Activated CD4-positive, CD25-positive, alpha-beta regulatory T cell treated with anti-CD3 and anti-CD28 coated beads, Interleukin-2, amount 50 U/mL, for 24 hours (primary cell): Measurements from ENCODE around the gene DSCAML1.
"Not testable (repeated sequence)": the region's sequence is repeated elsewhere in the genome, so short reads cannot be mapped to it uniquely, and the experiment has no call there.

ENCODE experiments used
- ATAC-seq, 2 donors: fragments of 150-1000 bp; cut with Tn5 transposase; one replicate each; pipeline ENCODE4 v1.10.0; 2021; ENCODE audit warnings: mild to moderate bottlenecking in 1 of 2, moderate library complexity in 1 of 2

DSCAML1 gene

DNA sequence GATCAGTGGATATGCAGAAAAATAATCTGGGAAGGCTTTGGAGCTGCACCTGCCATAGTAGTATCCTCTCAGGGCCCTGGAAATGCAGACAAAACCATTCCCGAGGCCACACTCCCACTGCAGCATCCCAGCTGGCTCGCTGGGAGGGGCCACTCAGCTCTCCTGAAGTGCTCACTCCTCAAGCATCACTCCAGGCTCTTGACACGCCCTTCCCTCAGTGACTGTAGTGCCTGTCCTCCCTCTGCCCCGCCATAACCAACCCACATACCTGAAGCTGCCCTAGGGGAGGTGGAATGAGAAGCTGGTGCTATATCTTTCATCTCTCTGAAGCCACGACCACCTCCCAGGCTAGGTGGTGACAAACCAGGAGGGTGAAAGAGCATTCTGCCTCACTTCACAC, 4.8 kb downstream of the DSCAML1 start:
- no peak for ATAC-seq

DNA sequence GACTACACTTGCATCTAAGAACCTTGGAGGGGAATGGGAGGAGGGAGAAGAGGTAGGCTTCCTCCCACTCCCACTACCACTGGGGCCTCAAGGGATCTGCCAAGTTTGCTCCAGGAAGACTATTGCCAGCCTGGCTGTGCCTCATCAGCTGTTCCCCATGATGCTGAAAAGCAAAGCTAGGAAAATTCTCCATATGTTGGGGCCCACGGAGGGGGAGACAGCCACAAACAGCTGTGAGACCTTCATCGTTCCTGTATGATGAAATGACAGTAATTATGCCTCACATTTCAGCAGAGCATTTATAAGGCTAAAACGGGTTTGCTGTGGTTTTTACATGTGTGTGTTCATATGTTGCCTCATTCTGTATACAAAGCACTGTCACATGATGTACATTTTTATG, 6.7 kb downstream of the DSCAML1 start:
- no peak for ATAC-seq

DNA sequence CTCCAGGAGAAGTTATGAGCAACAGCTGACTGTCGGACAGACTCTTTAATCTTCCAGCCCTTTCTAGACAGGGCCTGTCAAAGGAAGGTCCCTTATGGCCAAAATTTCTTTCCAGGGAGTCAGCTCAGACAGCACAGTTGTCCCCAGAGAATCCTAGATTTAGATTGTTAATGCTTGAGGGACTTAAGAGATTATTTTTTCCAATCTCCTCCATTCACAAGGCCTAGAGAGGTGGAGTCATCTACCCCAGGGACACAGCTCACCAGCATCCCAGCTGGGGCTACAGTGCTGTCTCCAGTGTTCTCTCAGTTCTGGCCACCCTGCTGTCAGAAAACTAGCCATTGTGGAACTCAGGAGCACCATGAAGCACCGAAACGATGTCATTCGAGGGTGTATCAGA, 7.8 kb downstream of the DSCAML1 start:
- no peak for ATAC-seq

DNA sequence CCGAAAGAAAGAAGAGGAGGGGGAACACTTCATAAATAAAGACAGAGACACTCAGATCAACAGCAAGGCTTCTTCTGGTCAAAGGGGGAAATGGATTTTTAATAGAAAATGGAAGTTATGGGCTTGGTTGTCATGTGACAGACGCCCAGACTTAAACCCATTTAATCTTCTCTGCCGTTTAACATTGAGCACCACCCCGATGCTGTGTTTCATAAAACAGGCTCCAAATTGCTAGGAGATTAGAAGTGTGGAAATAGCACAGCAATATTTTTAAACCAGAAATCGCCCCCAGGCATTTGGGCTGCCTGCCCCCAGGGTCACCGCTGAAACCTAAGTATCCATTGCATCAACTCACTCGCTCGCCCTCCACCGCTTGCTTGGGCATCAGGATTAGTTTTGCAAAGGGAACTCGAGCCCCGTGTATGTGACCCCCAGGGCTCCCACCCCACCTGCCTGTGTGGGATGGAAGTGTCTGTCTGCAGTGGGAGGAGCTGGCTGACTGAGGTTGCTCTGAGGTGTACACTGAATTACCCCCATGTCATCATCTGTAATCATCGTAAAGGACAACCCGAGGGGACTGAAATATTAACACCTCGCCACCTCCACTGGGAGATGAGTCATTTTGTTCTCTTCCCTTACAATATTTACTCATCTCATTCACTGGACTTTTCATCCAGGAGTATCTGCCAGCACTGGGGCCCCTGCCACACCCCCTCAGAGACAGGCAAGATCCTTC, 10.7 kb downstream of the DSCAML1 start:
- ATAC-seq, result no peak

DNA sequence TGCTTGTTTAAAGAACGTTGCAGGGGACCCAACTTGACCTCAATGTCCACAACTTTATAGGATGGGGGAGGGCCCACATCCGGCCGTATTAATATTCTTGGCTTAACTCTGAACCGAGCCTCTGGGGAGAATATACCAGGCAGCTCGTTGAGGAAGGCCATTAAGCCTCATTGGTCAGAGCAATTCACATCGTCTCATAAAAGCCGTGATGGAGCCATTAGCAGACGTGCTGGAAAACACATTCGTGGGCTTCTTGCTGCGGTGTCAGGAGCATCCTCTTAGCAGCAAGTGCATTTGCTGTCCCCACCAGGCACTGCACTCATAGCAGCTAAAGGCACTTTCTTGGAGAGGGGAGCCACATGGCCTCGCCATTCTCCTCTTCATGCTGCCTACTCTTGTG, 14.9 kb downstream of the DSCAML1 start:
- ATAC-seq, result no peak

DNA sequence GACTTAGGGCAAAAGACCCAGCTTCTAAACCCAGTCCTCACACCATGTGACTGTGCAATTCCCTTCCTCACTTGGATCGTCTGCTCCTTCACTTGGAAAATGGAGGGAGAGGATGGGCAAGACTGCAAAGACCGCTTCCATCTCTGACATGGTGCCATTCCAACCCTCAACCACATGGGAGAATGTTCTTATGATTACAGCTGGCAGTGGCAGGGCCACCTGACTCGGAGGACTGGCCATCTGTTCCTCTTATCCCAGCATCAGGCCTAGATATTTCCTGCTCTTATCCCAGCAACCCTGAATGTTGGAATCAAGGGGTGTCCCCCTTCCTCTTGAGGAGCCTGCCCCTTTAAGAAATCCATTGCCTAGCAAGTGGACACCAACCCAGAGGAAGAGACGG, 15.4 kb downstream of the DSCAML1 start:
- ATAC-seq, result no peak

DNA sequence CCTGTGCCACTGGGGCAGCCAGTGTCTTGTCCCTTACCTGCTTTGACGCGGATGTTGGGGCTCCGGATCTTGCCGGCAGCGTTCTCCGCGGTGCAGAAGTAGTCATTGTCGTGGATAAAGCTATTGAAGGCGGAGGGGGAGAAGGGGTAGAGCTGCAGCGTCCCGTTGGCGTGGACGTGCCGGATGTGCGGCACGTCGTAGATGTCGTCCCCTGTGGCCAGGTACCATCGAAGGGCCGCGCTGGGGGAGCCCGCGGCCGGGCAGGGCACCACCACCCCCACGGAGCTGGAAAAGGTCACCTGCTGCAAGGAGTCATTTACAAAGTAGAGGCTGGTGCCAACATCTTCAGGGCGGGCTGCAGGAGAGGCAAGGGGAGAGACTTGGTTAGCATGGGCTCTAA, 16.6 kb downstream of the DSCAML1 start:
- ATAC-seq, result no peak

DNA sequence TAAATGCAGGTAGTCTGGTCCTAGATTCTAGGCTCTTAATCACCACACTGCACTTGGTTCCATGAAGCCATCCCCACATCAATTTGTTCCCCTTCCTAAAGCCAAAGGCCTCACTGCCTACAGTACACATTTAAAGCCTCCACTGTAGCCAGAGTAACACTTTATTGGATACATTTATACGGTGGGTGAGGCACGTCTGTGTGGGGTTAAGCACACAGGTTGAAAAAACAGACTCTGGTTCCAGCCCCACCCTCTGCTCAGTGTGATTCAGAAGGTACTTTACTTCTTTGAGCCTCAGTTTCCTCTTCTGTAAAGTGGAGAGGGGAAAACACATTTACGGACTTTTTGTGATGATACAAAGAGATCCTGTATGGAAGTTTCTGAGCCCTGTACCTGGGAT, 22.5 kb downstream of the DSCAML1 start:
- no peak for ATAC-seq

DNA sequence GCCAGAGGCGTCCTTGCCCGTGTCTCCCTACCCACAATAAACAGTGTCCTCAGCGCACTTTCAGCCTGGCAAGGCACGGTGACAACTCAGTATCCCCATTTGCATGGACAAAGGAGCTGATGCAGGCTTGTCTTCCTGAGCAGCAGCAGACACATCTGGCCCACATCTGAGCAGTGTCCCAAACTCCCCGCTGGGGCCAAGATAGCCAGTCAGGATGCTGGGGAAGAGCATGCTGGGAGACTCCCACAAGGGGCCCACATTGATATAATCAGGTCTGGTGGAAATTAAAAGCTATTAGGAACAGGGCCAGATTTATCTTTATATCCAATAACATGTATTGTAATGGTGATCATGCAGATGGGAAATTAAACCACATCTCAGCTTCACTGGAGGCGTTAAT, 24.7 kb downstream of the DSCAML1 start:
- no peak for ATAC-seq

DNA sequence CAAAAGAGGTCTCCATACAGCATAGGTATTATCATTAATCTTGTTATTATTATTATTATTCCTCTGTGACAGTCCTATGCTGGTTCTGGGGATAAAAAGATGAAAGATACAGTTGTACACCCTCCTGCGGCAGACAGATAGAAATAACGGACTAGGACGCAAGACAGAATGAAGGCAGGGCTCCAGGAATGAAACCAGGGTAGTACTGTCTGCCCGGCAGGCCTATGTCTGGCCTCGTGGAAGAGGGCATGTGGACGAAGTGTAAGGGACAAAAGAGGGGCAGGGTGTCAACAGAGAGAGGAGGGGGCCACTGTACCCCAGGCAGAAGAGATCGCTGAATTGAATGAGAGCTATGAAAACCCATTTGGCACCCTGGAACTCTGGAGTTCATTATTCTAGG, 25.2 kb downstream of the DSCAML1 start:
- no peak for ATAC-seq

DNA sequence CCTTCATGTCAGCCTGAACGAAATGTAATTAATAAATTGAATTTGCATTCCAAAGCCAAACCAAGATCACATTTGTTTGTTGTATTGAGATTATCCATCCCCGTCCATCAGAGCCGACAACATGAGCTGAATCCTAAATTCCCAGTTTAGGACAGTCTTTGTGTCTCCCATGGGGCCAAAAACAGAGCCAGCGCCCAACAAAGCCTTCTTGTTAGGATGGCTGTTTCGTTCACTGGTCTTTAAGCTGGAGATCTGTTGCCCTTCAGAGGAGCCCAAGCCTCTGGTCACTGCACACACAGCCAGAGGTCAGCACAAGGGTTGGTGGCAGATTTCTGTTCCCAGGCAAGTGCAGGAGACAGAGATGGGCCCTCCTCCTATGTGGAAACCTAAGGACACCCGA, 25.8 kb downstream of the DSCAML1 start:
- no peak for ATAC-seq

DNA sequence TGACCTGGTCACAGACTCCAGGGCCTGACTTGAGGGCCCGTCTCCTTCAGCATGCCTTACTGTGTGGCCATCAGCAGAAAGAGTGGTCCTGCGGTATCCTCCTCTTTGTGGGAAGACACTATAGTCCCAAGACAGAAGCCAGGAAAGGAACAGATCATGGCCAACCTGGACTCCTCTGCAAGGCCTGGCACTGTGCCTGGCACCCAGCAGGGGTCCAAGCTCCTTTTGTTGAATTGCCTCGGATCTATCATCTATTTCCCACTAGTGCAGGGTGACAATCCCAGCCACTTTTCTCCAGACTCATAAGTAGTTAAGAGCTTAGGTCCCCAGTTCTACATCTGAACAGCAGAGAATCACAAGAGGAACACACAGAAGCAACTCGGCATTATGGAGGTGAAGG, 27.0 kb downstream of the DSCAML1 start:
- no peak for ATAC-seq

DNA sequence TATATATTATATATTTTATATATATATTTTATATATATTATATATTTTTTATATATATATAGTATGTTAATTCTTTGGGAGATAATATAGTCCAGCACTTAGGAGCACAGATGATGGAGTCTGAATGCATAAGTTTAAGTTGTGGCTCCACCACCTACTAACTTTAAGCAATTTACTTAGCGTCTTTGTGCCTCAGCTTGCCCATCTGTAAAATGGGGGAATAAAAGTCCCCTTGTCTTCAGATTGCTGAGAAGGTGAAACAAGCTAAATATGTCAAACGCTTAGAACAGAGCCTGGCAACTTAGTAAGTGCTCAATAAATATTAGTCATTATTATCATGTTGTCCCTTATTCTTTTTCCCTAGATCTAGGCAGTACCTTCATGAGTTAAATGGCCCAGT, 27.5 kb downstream of the DSCAML1 start:
- no peak for ATAC-seq

DNA sequence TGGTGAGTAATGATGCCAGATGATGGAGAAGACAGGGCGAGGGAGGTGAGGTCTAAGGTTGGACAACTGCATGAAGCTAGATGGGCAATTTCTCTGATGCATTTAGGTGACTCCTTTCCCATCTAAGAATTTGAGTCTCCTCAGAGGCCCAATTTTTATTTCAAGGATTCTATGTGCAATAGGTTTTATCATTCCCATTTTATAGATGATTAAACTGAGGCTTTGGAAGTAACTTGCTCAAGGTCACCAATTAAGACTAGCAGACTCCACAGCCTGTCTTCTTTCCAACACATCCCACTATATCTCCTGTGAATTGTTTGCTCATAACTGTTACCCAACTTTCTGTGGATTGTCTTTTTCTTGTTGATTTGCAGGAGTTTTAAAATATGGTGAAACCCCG, 28.5 kb downstream of the DSCAML1 start:
- ATAC-seq, result no peak

DNA sequence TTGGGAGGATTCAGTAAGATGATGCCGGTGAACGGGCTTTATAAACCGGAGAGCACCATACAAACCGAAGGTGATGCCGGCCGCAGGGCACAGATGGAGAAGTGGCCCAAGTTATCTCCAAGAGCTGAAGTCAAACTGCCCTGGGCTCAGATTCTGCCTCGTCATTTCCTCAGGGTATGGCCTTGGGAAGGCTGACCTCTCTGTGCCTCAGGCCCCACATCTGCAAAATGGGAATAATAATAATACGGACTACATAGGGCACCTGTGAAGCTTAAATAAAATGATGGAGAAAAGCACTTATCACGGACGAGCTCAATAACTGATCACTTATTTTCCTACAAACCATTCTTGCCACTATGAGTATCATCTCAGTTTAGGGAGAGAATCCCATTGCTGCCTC, 29.9 kb downstream of the DSCAML1 start:
- no peak for ATAC-seq

DNA sequence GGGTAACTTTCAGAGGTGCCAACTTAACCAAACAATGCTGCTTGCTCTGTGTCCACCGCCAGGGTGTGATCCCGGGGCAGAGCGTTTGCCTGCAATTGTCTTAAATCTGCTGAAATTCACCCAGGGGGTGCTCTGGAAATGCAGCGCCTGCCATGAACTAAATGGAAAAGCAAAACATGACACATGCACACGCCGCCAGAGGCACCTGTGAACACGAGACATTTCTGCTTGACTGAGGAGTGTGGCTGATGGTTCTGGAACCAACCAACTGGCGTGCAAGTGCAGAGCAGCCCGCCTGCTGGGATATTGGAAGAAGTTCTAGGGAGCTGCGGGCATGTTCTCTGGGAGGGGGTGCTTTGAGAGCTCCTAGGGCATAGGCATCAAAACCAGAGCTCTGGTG, 30.4 kb downstream of the DSCAML1 start:
- ATAC-seq, result no peak

DNA sequence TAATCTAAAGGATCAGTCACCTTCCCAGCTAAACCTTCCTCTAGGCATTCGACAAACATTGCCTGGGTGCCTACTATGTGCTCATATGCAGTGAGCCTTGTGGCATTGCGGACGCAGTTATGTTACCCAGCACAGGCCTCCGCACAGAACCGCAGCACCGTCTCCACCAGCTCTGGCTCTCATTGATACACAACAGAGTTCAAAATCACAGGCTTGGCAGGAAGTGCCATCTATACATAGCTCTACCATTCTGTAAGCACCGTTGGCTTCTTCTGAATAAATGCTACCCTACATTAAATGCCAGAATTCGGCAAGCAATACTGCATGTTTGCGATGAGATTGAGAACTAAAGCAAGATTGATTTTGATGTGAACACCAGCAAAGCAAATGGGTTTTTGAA, 31.0 kb downstream of the DSCAML1 start:
- no peak for ATAC-seq

DNA sequence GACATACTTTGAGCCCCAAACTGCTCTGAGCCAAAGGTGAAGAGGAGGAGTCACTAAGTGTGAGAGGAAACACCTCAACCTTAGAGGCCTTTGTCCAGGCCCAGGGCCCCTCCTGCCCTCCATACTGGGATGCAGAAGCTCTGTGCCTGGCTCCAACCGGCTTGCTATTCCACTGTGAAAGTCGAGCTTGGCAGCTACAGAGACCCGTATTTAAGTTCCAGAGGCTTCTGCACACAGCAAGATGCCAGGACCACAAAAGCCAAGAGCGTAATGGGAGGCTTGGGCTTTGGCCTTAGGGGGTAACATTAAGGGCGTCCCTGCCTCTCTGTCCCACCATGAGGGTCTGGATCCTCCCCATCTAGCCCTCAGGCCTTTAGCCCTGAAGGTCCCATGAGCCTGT, 31.9 kb downstream of the DSCAML1 start:
- no peak for ATAC-seq

DNA sequence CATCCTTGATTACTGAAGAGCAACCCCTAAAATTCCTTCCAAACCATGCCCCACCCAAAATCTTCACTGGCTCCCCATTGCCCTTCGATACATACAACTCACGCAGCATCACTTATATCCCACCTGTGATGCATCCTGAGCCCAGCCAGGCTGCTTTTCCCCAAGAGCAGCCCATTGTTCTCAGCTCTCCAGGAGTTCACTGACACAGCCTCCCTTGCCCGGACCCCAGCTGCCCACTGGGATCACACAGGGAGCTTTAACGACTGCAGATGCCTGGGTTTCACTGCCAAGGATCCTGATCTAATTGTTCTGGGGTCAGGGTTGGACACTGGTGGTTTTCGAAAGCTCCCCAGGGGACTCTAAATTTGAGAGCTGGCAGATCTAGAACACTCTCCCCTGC, 33.6 kb downstream of the DSCAML1 start:
- not testable (repeated sequence) for ATAC-seq

DNA sequence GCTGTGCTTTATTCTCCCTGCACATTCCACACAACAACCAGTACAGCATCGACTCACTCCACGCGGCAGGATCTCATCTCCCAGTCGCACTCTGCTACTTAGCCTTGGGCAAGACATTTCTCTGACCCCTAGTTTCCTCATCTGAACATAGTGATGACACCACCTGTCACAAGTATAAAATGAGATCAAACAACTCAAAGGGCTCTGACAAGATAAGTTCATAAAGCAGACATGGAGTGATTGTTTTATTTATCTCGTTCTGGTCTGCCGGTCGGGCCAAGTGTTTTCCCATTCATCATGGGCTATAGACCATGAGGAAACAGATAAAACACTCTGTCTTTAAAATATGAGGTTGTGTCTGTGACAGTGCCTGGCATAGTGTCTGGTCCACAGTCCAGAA, 35.0 kb downstream of the DSCAML1 start:
- no peak for ATAC-seq

DNA sequence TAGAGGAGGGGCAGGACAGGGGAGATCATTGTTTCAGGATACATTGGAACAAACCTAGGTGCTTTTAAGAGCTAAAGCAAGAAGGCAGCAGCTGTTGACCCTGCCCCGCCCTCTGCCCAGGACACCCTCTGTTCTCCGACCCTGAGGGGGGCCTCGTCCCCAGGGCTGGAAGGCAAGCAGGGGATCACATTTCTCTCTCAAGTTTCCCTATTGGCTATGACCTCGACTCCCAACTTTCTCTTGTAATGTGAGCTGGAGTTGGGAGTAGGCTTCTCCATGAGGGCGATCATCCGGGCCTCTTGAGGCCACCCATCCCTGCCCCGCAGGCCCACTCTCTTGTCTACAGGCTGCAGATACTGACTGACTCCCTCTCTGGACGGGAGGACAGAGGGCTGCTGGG, 37.7 kb downstream of the DSCAML1 start:
- ATAC-seq, result no peak

DNA sequence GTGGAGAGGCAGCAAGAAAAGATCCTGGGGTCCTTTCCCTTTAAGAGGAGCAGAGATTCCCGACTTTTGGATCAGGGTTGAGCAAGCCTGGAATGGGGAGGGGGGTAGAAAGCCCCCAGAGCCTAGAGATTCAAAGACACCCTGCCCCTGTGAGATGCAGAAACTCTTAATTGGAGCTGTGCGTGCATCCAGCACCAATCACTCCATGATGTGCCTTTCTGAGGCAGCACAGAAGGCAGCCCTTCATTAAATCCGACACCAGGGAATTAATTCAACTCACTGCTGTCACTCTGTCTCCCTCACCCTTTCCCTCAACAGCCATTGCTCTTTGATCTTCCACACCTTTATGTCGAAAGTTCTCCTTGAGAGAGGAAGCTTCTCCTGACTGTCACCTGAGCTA, 43.0 kb downstream of the DSCAML1 start:
- ATAC-seq, result no peak

DNA sequence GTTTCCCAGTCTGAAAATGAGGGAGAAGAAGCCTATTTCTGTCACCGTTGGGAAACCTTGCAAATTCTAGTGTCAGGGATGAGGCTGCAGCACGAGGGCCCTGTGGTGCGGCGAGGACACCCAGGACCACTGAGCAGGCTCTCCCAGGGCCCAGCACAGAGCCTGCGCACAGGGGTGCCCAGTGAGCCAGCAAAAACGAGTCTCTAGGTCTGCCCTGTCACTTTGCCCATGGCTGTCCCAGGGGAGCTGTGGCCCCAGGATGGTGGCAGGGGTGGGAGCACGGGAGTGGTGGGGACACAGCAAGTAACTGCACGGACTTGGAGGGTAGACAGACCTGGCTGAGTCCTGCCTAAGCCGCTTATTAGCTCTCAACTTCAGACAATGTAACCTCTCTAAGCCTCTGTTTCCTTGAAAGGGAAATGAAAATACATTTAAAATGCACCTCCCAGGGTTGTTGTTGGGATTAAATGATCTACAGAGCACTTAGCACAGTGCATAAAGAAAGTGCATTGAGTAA, 44.2 kb downstream of the DSCAML1 start:
- ATAC-seq, result no peak

DNA sequence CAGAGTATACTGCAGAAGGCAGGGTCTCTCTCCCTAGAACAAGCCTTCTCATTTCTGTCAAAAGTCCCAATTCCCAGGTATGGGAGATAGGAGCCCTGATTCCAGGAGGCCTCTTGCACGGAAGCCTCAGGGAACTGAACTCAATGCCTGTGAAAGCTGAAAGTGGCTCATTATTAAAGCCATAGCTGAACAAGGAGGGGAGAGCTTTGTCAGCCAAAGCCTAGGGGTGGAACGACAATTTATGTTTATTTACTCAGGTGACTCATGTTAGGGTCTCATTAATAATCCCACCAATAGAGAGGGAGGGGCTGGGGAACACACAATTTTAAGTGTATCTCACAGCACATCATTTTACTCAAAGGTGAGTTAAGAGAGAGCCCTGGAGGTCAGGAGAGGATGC, 44.9 kb downstream of the DSCAML1 start:
- ATAC-seq, result no peak

DNA sequence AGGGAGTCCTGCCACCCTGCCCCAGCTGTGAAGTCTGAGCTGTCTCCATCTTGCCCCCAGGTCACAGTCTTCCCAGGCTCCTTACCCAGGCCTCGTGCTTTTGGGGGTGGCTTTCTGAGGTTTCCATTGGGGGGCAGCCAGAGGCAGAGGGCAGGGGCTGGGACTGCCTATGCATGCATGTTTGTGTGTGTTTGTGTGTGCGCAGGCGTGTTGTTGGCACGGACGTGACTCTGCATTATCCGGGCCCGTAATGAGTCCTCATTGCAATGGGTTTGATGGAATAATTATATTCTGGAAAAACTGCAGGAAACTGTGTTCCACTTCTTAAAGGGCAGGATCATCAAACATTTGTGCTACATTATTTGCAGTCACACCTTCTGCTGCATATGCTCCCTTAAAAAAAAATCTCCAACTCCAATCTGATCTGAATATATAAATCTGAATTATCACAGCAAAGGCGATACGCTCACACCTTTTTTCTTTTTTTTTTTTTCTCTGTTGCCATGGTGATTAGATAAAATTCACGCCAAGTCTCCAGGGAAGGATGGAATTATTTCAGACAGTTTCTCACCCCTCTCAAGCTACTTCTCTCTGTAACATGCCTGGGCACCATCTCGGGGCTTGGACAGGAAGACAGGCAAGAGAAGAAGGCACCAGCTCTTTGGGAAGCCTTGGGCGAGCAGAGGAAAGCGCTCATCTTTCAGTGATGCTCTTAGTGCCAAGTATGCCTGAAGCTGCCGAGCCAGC, 45.9 kb downstream of the DSCAML1 start:
- no peak for ATAC-seq
